Ascending aorta (tissue), 2 donors: Measurements from ENCODE around the gene PIP5K1C. TPM values are rescaled to one million over a fixed set of nuclear protein-coding genes. Genes with fewer than 3 reads are reported as not detected.

ENCODE experiments used
- DNase-seq, 2 donors: peaks; one replicate each; pipeline ENCODE4 v3.0.0-alpha.2; 2019; ENCODE audit warnings: low spot score in 2 of 2
- H3K27ac ChIP-seq, 2 donors: fragments of 200-600 bp; sonication (generic); one replicate each; pipeline ENCODE4 v1.5.1; 2016 to 2017; ENCODE audit warnings: mild to moderate bottlenecking in 1 of 2
- H3K27me3 ChIP-seq: fragments of 200-600 bp; sonication (generic); one replicate; pipeline ENCODE4 v1.5.1; 2017
- H3K36me3 ChIP-seq, 2 donors: fragments of 200-600 bp; sonication (generic); one replicate each; pipeline ENCODE4 v1.5.1; 2016
- H3K4me1 ChIP-seq, 2 donors: fragments of 200-600 bp; sonication (generic); one replicate each; pipeline ENCODE4 v1.5.1; 2016 to 2017; ENCODE audit warnings: mild to moderate bottlenecking in 1 of 2
- H3K4me3 ChIP-seq, 2 donors: fragments of 200-600 bp; sonication (generic); one replicate each; pipeline ENCODE4 v1.5.1; 2016 to 2017; ENCODE audit warnings: mild to moderate bottlenecking in 1 of 2
- H3K9me3 ChIP-seq, 2 donors: fragments of 200-600 bp; sonication (generic); one replicate each; pipeline ENCODE4 v1.5.1; 2016
- CTCF ChIP-seq, 3 experiments: fragments of 200-600 bp in 2 of 3; fragments of 450-650 bp in 1 of 3; sonication (generic) in 2 of 3; IDR thresholded peaks; one replicate each; pipeline ENCODE4 v1.5.1; 2016 to 2019; ENCODE audit warnings: antibody characterized with exemption in 3 of 3, mild to moderate bottlenecking in 1 of 3, moderate library complexity in 1 of 3
- intact Hi-C: fragments of 100-400 bp; cut with DNase I; formaldehyde crosslinking; loops from one replicate; pipeline ENCODE4 v1.15.1; 2023
- total RNA-seq: library from RNA; depleted of rRNA; stranded (reverse); fragments of >200 nt; gene quantifications from one replicate; pipeline ENCODE4 v1.1.0, GENCODE V29; 2016

The PIP5K1C gene
- total RNA-seq, 1 donor from 2014 or later: 87.3 TPM

GRCh38 chr19:3698386-3698950 lies 1.8 kb downstream of the PIP5K1C start:
- Histone ChIP-seq H3K4me1 (peaks cover 4 to 29% of the 10 kb centered on the region in 2 donors), H3K27me3 (no peaks in the 10 kb centered on the region), H3K4me3 (peak overlapping the region; percentile 93 to 99), H3K27ac (peak overlapping the region; percentile 80 to 82), H3K9me3 (no peaks in the 10 kb centered on the region), H3K36me3 (peaks cover 4 to 7% of the 10 kb centered on the region in 2 donors)
- no peak for TF ChIP-seq CTCF (IDR thresholded peaks at IDR 0.05)
- DNase-seq: no peak
- intact Hi-C loops: no loop called here

DNA sequence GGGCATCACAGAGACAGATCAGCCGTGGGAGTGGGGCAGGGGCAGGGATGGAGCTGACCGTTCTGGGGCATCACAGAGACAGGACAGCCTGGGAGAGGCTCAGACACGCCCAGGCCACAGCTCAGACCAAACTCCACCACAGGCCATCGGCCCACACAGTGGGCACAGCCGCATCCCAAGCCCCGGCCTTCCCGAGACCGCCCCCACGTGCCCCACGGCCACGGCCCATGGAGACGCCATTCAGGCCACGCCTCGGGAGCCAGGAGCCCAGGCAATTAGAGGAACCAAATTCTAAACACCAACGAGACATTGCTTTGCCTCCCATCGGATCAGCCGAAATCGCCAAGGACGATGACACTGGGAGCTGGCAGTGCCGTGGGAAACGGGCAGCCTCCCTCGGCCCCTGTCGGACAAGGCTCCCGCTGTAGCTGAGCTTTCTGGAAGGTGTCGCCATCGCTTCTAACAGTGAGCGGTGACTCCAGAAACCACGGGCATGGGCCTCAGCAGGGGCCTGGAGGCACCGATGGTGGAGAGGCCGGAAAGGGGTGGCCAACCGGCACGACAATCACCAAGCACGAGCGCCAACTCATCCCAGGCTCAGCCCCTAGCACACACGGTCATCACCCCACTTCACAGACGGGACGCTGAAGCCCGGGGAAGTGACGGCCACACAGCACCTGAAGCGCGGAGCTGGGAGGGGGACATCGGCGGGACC lies 2.4 kb downstream of the PIP5K1C start:
- TF ChIP-seq CTCF (IDR thresholded peaks at IDR 0.05): no peak
- H3K36me3 ChIP-seq: peaks cover 4 to 7% of the 10 kb centered on the region in 2 donors
- no peaks in the 10 kb centered on the region for H3K9me3 ChIP-seq
- H3K4me1 ChIP-seq: peaks cover 10 to 35% of the 10 kb centered on the region in 2 donors
- peak overlapping the region; percentile 80 to 82 for H3K27ac ChIP-seq
- intact Hi-C loops: no loop called here
- no peaks in the 10 kb centered on the region for H3K27me3 ChIP-seq
- no peak for DNase-seq
- H3K4me3 ChIP-seq: peak overlapping the region; percentile 93 to 99

DNA sequence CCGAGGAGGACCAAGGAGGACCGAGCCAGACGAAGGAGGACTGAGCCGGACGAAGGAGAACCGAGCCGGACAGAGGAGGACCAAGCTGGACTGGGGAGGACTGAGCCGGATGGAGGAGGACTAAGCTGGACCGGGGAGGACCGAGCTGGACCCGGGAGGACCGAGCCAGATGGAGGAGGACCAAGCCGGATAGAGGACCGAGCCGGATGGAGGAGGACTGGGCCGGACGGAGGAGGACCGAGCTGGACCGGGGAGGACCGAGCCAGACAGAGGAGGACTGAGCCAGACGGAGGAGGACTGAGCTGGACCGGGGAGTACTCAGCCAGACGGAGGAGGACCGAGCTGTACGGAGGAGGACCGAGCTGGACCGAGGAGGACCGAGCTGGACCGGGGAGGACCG lies 3.2 kb downstream of the PIP5K1C start:
- peak overlapping the region; percentile 19 to 80 for H3K27ac ChIP-seq
- peak overlapping the region in 1 of 2 donors; percentile 93 for H3K4me3 ChIP-seq
- TF ChIP-seq CTCF (IDR thresholded peaks at IDR 0.05): no peak
- H3K36me3 ChIP-seq: peaks cover 4 to 7% of the 10 kb centered on the region in 2 donors
- no peak for DNase-seq
- intact Hi-C loops: no loop called here
- no peaks in the 10 kb centered on the region for H3K27me3 ChIP-seq
- no peaks in the 10 kb centered on the region for H3K9me3 ChIP-seq
- peaks cover 12 to 40% of the 10 kb centered on the region in 2 donors for H3K4me1 ChIP-seq

DNA sequence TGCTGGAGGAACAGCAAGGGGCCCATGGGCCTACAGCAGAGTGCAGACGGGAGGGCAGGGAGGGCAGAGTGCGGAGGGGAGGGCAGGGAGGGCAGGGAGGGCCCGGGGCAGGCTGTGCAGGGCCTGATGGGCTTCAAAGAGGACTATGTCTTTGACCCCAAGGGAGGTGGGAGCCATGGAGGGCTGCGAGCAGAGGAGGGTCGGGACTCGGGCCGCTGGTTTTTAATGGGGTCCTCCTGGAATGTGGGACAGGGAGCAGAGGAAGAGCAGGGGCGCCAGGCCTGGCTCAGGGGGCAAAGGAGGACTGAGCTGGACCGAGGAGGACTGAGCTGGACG lies 3.6 kb downstream of the PIP5K1C start:
- peaks cover 12 to 41% of the 10 kb centered on the region in 2 donors for H3K4me1 ChIP-seq
- no peaks in the 10 kb centered on the region for H3K27me3 ChIP-seq
- no peak for TF ChIP-seq CTCF (IDR thresholded peaks at IDR 0.05)
- H3K27ac ChIP-seq: peak overlapping the region; percentile 19 to 80
- no peak for DNase-seq
- H3K4me3 ChIP-seq: no peak overlapping the region
- intact Hi-C loops: no loop called here
- H3K36me3 ChIP-seq: peaks cover 4 to 7% of the 10 kb centered on the region in 2 donors
- no peaks in the 10 kb centered on the region for H3K9me3 ChIP-seq

DNA sequence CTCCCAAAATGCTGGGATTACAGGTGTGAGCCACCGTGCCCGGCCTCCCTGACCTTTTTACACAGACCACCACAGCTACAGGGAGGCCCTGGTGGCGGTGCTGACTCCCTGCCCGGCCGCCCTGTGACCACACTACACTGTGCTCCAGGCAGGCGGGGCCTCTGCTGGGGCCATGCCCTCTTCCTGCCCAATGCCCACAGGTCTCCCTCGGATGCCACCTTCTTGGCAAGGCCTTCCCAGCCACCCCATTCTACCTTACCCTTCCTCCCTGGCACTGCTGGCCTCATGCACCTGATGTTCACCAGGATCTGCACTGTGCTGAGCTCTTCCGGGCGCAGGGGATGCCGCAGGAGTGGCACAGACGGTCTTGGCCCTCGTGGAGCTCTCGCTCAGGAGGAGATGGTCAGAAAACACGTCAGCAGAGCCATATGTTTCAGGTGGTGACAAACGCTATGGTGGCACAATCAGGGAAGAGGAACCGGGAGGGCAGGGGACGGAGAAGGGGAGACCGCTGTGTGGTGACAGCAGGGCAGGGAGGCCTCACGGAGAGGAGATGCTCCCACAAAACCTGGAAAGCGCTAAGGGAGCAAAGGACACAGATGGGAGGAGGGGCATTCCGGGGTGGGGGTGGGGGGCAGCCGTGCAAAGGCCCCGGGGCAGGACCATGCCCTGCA lies 4.1 kb downstream of the PIP5K1C start:
- peak overlapping the region; percentile 19 to 80 for H3K27ac ChIP-seq
- H3K4me1 ChIP-seq: peaks cover 12 to 41% of the 10 kb centered on the region in 2 donors
- no peak for DNase-seq

More for the DNA sequence above, 4.1 kb downstream of the PIP5K1C start:
- intact Hi-C loops: no loop called here
- peaks cover 4 to 7% of the 10 kb centered on the region in 2 donors for H3K36me3 ChIP-seq
- no peaks in the 10 kb centered on the region for H3K9me3 ChIP-seq
- no peaks in the 10 kb centered on the region for H3K27me3 ChIP-seq
- no peak overlapping the region for H3K4me3 ChIP-seq
- TF ChIP-seq CTCF (IDR thresholded peaks at IDR 0.05): no peak
